HG03354 (cell line): ENCODE results near the gene TMEM94.

ENCODE experiments used
- ATAC-seq: cut with Tn5 transposase; IDR thresholded peaks from one replicate; pipeline ENCODE4 v1.9.1; 2021; ENCODE audit warnings: mild to moderate bottlenecking; ENCODE audit not compliant: unreplicated experiment, poor library complexity, severe bottlenecking

TMEM94 gene

DNA sequence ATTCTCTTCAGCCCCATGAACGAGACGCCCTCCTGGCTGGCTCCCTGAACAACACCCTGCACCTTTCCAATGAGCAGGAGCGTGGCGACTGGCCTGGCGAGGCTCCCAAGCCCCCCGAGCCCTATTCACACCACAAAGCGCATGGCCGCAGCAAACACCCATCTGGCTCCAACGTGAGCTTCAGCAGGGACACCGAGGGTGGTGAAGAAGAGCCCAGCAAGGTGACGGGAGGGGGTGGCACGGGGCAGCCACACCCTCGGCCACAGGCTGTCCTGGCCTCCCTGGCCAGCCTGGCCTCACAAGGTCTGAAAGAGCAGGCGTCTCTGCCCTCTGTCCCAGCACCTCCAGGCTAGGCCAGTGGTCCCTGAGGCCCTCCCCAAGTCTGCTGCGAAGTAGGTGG lies 35.2 kb downstream of the TMEM94 start:
- no peak for ATAC-seq

GRCh38 chr17:75492555-75493168 lies 36.2 kb downstream of the TMEM94 start:
- no peak for ATAC-seq

GRCh38 chr17:75493476-75494129 lies 37.2 kb downstream of the TMEM94 start:
- ATAC-seq = no peak

- no peak for ATAC-seq
Observed at GRCh38 chr17:75494326-75494877, 38.0 kb downstream of the TMEM94 start.

GRCh38 chr17:75496005-75496404 lies 39.6 kb downstream of the TMEM94 start:
- ATAC-seq = no peak

GRCh38 chr17:75498039-75498725 lies 41.7 kb downstream of the TMEM94 start:
- no peak for ATAC-seq

DNA sequence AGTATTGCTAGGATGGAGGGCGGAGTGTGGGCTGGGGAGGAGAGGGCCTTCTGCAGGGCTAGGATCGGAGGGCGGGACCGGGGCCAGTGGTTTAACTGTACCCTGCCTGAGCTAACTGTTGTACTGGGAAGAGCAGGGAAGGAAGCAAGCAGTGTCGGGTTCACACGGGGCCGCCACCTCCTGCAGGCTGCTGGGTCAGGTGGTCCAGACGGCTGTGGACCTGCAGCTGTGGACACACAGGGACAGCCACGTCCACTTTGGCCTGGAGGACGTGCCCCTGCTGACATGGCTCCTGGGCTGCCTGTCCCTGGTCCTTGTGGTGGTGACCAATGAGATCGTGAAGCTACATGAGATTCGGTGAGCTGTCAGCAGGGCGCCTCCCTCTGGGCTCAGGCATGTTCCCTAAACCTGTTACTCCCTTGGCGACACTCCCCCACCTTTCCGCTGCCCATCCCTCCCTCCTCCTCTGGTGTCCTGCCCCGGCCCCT lies 42.3 kb downstream of the TMEM94 start:
- ATAC-seq = no peak

- no peak for ATAC-seq
Observed at GRCh38 chr17:75499313-75500022, 43.0 kb downstream of the TMEM94 start.

DNA sequence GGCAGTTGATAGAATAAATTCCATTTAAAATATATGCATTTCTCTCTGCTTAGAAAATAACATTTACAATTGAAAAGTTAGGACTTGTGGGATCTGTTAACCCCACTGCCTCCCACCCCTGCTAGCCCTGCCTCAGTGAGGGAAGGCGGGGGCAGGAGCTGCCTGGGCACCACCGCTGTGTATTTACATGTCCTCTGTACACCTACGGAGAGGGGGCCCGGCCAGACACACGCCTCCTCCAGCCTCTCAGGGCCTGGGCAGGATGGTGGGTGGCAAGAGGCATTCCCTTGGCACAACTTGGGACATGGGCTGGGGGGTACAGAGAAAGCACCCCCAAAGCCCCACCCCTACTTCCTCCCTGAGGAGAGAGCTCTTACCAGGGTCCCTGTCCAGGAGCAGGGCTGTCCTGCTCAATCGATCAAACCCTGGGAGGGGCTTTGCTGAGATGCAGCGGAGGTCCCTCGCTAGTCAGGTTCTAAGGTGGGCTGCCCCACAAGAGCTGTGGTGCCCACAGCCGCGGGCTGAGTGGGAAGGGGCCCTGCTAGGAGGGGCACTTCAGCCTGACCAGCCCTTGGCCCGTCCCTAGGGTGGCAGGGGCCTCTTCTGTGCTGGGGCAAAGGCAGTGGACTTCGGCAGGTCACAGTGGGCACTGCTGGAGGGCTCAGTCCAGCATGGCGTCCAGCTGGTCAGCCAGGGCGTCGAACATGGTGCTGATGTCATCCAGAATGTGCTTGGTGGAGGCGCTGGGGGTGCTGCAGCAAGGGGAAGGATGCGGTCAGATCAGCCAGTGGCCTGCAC lies 44.2 kb downstream of the TMEM94 start:
- no peak for ATAC-seq

GRCh38 chr17:75501378-75502071 lies 45.1 kb downstream of the TMEM94 start:
- no peak for ATAC-seq

DNA sequence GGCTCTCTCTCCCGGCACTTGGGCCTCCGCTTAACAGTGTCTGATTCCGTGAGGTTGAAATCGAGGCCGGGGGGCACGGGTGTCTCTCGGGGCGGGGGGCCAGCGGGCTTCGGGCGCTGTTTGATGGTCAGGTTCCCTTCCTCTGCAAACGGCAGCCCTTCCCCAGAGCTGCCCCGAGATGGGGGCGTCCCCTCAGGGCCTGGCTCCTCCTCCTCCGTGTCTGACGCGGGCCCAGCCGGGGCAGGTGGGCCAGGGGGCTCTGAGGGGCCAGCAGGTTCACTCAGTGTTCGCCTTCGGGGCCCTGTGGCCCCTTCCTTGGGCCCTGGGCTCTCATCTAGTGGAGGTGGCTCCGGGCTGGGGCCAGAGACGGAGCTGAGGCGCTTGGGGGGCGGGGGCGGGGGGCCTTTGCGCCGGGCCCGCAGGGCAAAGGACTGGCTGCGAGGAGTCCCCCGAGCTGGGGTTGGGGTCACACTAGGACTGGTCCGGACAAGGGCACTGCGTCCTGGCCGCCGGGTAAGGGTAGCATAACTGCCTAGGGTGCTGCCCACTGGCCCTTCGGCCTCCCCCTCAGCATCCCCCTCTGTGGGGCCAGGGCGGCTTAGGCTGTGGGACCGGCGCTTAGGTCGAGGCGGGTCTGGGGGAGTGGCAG lies 45.8 kb downstream of the TMEM94 start:
- no peak for ATAC-seq

DNA sequence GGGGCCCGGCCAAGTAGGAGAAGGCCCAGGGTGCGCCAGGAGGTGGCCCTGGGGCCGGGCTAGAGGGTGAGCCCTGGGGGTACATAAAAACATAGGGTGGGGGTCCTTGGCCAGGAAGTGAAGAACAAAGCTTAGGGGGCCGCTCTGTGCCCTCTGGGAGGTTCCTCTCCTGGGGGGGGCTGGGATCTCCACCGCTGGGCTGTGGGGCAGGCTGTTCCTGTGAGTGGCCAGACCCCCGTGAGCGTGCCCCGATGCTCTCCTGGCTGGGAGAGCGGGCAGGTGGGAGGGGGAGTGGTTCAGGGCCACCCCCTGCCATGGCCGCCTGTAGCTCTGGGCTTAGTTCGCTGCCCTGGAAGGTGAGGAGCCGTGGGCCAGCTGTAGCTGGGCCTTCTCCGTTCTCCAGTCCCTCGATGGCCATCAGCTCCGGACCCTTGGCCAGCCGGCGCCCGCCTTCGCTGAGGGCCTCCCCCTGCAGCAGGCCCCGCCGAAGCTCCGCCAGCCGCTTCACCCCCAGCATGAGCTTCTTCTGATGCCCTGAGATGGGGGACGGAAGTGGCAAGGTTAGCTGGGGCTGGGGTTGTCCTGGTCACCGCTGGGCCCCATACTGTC lies 46.4 kb downstream of the TMEM94 start:
- ATAC-seq = no peak

DNA sequence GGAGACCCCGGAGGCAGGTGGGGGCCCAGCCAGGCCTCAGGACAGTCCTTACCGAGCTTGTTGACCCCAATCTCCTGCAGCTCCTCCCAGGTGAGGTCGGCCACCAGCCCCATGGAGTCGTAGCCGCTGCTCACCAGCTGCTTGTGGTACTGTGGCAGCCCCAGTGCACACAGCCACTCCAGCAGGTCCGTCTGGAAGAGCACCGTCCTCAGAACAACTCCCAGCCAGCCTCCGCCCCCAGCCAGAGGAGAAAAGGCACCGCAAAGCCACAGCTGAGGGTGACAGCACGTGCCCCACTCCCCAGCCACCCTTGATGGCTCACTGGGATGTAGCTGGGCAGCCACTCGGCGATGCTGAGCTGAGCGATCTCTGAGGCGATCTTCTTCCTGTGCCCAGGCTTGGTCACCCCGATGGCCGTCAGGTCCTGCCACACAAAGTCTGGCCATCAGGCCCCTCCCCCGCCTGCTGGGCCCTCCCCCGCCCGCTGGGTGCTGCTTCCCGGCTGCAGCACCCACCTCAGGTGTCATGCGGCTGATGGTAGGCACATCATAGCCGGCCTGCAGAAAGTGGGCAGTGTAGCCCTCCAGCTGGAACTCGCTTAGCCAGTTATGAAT lies 47.0 kb downstream of the TMEM94 start:
- no peak for ATAC-seq

DNA sequence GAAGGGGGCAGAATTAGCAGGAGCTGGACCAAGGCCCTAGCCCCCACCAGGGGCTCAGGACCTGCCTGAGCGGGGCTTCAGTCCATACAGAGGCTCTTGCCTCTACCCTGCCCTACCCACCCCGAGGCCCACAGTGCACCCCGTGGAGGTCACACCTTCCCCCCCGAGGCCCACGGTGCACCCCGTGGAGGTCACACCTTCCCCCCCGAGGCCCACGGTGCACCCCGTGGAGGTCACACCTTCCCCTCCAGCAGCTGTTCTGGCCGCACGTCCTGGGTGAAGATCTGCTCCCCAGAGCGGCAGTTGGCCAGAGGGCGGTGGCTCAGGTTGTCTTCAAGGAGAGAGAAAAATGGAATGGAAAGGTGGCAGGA lies 47.5 kb downstream of the TMEM94 start:
- ATAC-seq = no peak

DNA sequence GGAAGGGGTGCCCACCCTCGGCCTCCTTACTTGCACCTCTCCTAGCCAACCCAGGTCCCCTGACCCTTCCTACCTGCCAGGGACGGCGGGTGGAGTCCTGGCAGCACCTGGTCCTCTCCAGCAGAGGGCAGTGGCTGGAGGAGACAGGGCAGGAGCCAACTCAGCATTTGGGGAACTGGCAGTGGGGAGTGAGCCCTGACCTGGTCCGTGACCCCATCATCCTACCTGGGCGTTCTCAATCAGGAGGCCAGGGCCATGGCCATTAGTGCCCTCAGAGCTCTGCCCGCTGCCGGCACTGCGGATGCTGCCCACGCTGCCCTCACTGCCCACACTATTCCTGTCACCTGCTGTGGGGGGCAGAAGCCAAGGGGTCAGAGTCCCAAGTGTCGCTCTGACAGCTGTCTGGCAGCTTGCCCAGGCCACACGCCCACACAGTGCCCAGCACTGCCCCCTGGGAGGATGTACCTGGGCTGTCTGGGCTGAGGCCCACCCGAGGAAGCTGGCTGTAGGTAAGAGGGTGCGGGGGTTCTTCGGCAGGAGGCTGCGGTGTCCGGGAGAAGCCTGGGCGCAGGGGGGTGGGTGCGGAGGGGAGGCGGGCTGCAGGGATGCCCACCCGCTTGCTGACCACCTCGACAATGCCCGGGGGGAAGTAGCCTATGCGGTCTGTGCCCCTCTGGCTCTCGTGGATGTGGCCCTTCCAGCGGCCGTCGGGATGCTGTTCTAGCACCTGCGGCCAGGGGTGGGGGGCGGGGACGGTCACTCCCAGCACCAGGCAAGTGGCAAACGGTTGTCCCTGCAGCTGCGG lies 48.1 kb downstream of the TMEM94 start:
- no peak for ATAC-seq

DNA sequence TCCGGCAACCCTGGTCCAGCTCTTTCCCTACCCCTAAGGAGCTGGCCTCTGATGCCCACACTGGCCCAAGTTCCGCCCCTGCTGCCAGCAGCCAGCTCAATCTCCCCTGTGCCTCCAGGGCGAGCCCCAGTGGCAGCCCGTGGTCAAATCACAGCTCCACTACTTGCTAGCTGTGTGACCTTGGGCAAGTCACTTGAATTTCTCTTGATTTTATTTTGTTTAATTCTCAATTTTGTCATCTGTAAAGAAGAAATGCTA lies 48.6 kb downstream of the TMEM94 start:
- no peak for ATAC-seq

DNA sequence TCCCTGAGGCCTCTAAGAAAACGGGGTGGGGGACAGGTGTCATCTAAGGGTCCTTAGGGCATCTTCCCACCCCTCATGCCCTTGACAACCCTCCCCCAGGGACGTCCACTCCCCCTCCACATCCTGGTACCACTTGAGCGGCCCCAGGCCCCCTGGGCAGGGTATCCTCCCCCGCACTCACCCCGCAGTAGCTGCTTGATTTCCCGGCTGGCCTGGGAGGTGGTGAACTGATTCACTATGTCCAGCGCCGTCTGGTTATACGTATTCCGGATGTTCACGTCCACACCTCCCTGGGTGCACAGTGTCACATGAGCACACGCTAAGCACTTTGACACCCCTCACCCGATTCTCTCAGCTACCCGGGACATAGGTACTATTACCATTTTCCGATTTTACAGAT lies 49.2 kb downstream of the TMEM94 start:
- no peak for ATAC-seq
